ENCODE measurements around the gene SORCS3. TPM values are rescaled to one million over a fixed set of nuclear protein-coding genes. Genes with fewer than 3 reads are reported as not detected.

SORCS3 gene
- total RNA-seq, 1 experiment from 2014 or later = not detected

DNA sequence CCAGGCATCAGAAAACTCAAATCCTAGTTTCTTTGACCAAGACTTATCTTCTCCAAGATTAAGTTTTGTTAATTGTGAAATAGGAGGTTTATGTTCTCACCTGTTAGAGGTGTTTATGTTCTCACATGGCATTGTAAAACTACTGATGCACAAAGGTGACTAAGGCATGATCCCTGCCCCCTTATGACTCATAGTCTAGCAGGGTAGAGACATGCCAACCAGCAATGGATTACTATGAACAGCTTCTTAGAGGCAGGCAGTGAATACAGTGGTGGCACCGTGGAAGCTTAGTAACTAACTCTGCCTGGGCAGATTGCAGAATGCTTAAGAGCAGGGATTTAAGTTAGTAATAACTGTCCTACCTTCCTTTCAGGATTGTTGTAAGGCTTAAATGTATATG is 400.9 kb downstream of the SORCS3 start:
- Histone ChIP-seq H3K4me1 (ENCODE audit: control insufficient read depth, insufficient read depth, low read length) (no peaks in the 10 kb centered on the region), H3K36me3 (ENCODE audit: control insufficient read depth, insufficient read depth, low read length) (no peaks in the 10 kb centered on the region), H3K4me3 (ENCODE audit: low read depth in 2 of 2, low read length in 2 of 2) (no peak overlapping the region), H3K9me3 (ENCODE audit: control insufficient read depth, insufficient read depth, low read depth, low read length) (no peaks in the 10 kb centered on the region), H3K27me3 (ENCODE audit: control insufficient read depth, insufficient read depth, low read length) (no peaks in the 10 kb centered on the region), H3K27ac (ENCODE audit: low read length) (no peak overlapping the region)
- in situ Hi-C loops (cut with HindIII; ENCODE audit: low pct_unique_long_range_greater_than_20kb, low sequenced_read_pairs) (no loop called here), intact Hi-C loops (cut with micrococcal nuclease; ENCODE audit: unreplicated experiment) (no loop called here)
- DNase-seq (ENCODE audit: low read depth, low spot score) (no peak), ATAC-seq (no peak)
- CTCF ChIA-PET = no interaction called here
- BruUV-seq (replicated peaks) = no TSS peak
- no peak for TF ChIP-seq CTCF (IDR thresholded peaks at IDR 0.05)
- TF ChIP-seq TCF7L2 (IDR thresholded peaks at IDR 0.05; ENCODE audit: low read depth, low read length) = no peak
- TF ChIP-seq REST (IDR thresholded peaks at IDR 0.05; ENCODE audit: insufficient read depth in 1 of 2, low read depth in 2 of 2, low read length in 1 of 2) = no peak
- no peak for TF ChIP-seq SIN3A (IDR thresholded peaks at IDR 0.05; ENCODE audit: borderline replicate concordance, insufficient read depth, low read depth, low read length)
- no peak for TF ChIP-seq POLR2AphosphoS5 (IDR thresholded peaks at IDR 0.05; ENCODE audit: low read depth, low read length)
- POLR2A ChIA-PET = no interaction called here

- CTCF ChIA-PET = no interaction called here
- DNase-seq (ENCODE audit: low read depth, low spot score) = no peak
- intact Hi-C loops (cut with micrococcal nuclease; ENCODE audit: unreplicated experiment) = no loop called here
Measured at GRCh38 chr10:105042906-105043552, 401.9 kb downstream of the SORCS3 start.

More at GRCh38 chr10:105042906-105043552, 401.9 kb downstream of the SORCS3 start:
- TF ChIP-seq SIN3A (IDR thresholded peaks at IDR 0.05; ENCODE audit: borderline replicate concordance, insufficient read depth, low read depth, low read length) = no peak
- TF ChIP-seq REST (IDR thresholded peaks at IDR 0.05; ENCODE audit: insufficient read depth in 1 of 2, low read depth in 2 of 2, low read length in 1 of 2) = no peak
- TF ChIP-seq POLR2AphosphoS5 (IDR thresholded peaks at IDR 0.05; ENCODE audit: low read depth, low read length) = no peak
- TF ChIP-seq CTCF (IDR thresholded peaks at IDR 0.05) = no peak
- no peak for TF ChIP-seq TCF7L2 (IDR thresholded peaks at IDR 0.05; ENCODE audit: low read depth, low read length)
- POLR2A ChIA-PET = no interaction called here
- no peak overlapping the region for H3K4me3 ChIP-seq (ENCODE audit: low read depth in 2 of 2, low read length in 2 of 2)
- no peaks in the 10 kb centered on the region for H3K9me3 ChIP-seq (ENCODE audit: control insufficient read depth, insufficient read depth, low read depth, low read length)
- H3K4me1 ChIP-seq (ENCODE audit: control insufficient read depth, insufficient read depth, low read length) = no peaks in the 10 kb centered on the region
- H3K27ac ChIP-seq (ENCODE audit: low read length) = no peak overlapping the region
- H3K36me3 ChIP-seq (ENCODE audit: control insufficient read depth, insufficient read depth, low read length) = no peaks in the 10 kb centered on the region
- in situ Hi-C loops (cut with HindIII; ENCODE audit: low pct_unique_long_range_greater_than_20kb, low sequenced_read_pairs) = no loop called here
- no peak for ATAC-seq
- no peaks in the 10 kb centered on the region for H3K27me3 ChIP-seq (ENCODE audit: control insufficient read depth, insufficient read depth, low read length)
- BruUV-seq (replicated peaks) = no TSS peak
